ENCODE data around the gene GRPEL1.

GRCh38 chr4:7016086-7016485 is 51.8 kb downstream of the GRPEL1 start:
- TF ChIP-seq REST (IDR thresholded peaks at IDR 0.05; ENCODE audit: insufficient read depth in 1 of 2, low read depth in 2 of 2, low read length in 1 of 2) (no peak), POLR2AphosphoS5 (IDR thresholded peaks at IDR 0.05; ENCODE audit: low read depth, low read length) (no peak), TCF7L2 (IDR thresholded peaks at IDR 0.05; ENCODE audit: low read depth, low read length) (no peak), SIN3A (IDR thresholded peaks at IDR 0.05; ENCODE audit: borderline replicate concordance, insufficient read depth, low read depth, low read length) (no peak)
- TF ChIP-seq, protein P1, sequence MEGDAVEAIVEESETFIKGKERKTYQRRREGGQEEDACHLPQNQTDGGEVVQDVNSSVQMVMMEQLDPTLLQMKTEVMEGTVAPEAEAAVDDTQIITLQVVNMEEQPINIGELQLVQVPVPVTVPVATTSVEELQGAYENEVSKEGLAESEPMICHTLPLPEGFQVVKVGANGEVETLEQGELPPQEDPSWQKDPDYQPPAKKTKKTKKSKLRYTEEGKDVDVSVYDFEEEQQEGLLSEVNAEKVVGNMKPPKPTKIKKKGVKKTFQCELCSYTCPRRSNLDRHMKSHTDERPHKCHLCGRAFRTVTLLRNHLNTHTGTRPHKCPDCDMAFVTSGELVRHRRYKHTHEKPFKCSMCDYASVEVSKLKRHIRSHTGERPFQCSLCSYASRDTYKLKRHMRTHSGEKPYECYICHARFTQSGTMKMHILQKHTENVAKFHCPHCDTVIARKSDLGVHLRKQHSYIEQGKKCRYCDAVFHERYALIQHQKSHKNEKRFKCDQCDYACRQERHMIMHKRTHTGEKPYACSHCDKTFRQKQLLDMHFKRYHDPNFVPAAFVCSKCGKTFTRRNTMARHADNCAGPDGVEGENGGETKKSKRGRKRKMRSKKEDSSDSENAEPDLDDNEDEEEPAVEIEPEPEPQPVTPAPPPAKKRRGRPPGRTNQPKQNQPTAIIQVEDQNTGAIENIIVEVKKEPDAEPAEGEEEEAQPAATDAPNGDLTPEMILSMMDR (IDR thresholded peaks at IDR 0.05), result no peak
